ENCODE results near the gene AGL. TPM values are rescaled to one million over a fixed set of nuclear protein-coding genes. Genes with fewer than 3 reads are reported as not detected.

AGL gene
- total and polyA plus RNA-seq, 2 of the 4 experiments (the other 2 are of a cell fraction) = 2.4 to 7.0 TPM

DNA sequence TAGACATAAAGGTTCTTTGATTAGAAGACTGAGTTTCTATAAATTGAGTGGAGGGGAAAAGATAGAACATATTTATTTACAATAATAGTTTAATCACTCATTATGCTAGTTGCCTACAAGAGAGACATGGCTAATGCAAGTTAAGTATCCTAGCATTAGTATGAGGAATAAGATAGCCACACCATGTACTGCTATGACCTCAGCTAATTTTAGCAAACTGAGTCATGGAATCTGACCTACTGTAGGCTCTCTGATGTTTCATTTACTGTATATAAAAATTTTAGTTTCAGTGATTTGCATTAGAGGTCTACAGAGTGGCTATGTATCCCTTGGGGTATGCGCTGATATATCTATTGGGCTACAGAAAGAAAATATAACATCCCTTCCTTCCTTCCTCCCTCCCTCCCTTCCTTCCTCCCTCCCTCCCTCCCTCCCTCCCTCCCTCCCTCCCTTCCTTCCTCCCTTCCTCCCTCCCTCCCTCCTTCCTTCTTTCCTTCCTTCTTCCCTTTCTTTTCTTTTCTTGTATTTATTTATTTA, 5.8 kb downstream of the AGL start:
- peaks cover 0 to 5% of the 10 kb centered on the region in 2 experiments; a peak in 1 of 4 replicates for H3K79me1 ChIP-seq (ENCODE audit: low read depth in 1 of 2, low read length in 2 of 2)
- H3K9ac ChIP-seq (ENCODE audit: low read depth, low read length) = no peak overlapping the region
- ChIA-PET POLR2A (ENCODE audit: unreplicated experiment) (no interaction called here), CTCF (no interaction called here)
- in situ Hi-C loops (cut with MboI; ENCODE audit: low sequenced_read_pairs) (no loop called here), intact Hi-C loops (cut with micrococcal nuclease) (no loop called here), dilution Hi-C loops (cut with HindIII; ENCODE audit: low sequenced_read_pairs, unreplicated experiment) (no loop called here)
- peaks cover 5% of the 10 kb centered on the region for H3K4me1 ChIP-seq (ENCODE audit: control insufficient read depth, insufficient read depth, low read length)
- DNase-seq (peak; percentile 57), ATAC-seq (ENCODE audit: low read depth) (peak; percentile 51; the same call in 1 of the 2 replicates)
- no peak overlapping the region for H2BK5ac ChIP-seq (ENCODE audit: low read depth, low read length, poor library complexity, severe bottlenecking)
- H2AK9ac ChIP-seq (replicated peaks; ENCODE audit: low read depth, low read length, poor library complexity) = no peak overlapping the region
- H4K5ac ChIP-seq (ENCODE audit: low read depth, low read length) = no peak overlapping the region
- H3K23ac ChIP-seq (ENCODE audit: low read depth, low read length) = no peak overlapping the region
- no peak overlapping the region for H3K4me2 ChIP-seq (ENCODE audit: low read depth, low read length)
- no peaks in the 10 kb centered on the region for H3K9me3 ChIP-seq (ENCODE audit: control insufficient read depth, insufficient read depth, low read length)
- H3K18ac ChIP-seq (ENCODE audit: low read depth, low read length) = no peak overlapping the region
- H2AFZ ChIP-seq (replicated peaks; ENCODE audit: low read length, poor library complexity) = no peak overlapping the region
- no peak overlapping the region for H2BK20ac ChIP-seq (ENCODE audit: low read depth, low read length)
- peaks cover 1% of the 10 kb centered on the region for H3K36me3 ChIP-seq (ENCODE audit: control insufficient read depth, insufficient read depth, low read length)
- no peak overlapping the region for H3K14ac ChIP-seq (replicated peaks; ENCODE audit: low read depth, low read length)
- no peak overlapping the region for H3K27ac ChIP-seq (ENCODE audit: insufficient read depth, low read length)
- H3K9me1 ChIP-seq (ENCODE audit: insufficient read depth, low read length) = 0 out of 2 replicates have a peak, but pooled peaks cover 2% of the 10 kb centered on the region
- no TSS peak for BruUV-seq (replicated peaks)
- no CpG with 5 or more reads among the region's 1 CpG for WGBS, 2 experiments (ENCODE audit: extremely low coverage in 2 of 2, insufficient read length in 1 of 2)
- H2BK15ac ChIP-seq (ENCODE audit: low read depth, low read length) = no peak overlapping the region
- no peak overlapping the region for H3K4me3 ChIP-seq (ENCODE audit: insufficient read depth, low read depth, low read length)
- H4K8ac ChIP-seq (ENCODE audit: low read depth in 2 of 2, low read length in 2 of 2) = no peak overlapping the region
- no peak overlapping the region for H4K91ac ChIP-seq (ENCODE audit: insufficient read depth, low read depth, low read length)
- H3K56ac ChIP-seq (ENCODE audit: extremely low read depth, insufficient read depth, low read length) = no peak overlapping the region
- H3K4ac ChIP-seq (ENCODE audit: low read depth, low read length) = no peak overlapping the region
- no peaks in the 10 kb centered on the region for H3K27me3 ChIP-seq (ENCODE audit: control insufficient read depth, insufficient read depth, low read length)
- TF ChIP-seq CTCF (conservative IDR thresholded peaks at IDR 0.05; ENCODE audit: low read depth, low read length) (no peak), NFE2L2 (IDR thresholded peaks at IDR 0.05; ENCODE audit: low read depth, low read length) (no peak), SMC3 (IDR thresholded peaks at IDR 0.05; ENCODE audit: low read depth, low read length) (no peak), RFX5 (IDR thresholded peaks at IDR 0.05; ENCODE audit: low read depth, low read length) (no peak), MAZ (IDR thresholded peaks at IDR 0.05; ENCODE audit: borderline replicate concordance, low read depth, low read length) (no peak), BHLHE40 (IDR thresholded peaks at IDR 0.05; ENCODE audit: low read depth, low read length) (no peak), RCOR1 (IDR thresholded peaks at IDR 0.05; ENCODE audit: insufficient replicate concordance, low read length) (no peak), CHD1 (IDR thresholded peaks at IDR 0.05; ENCODE audit: low read depth, low read length) (no peak), CEBPB (IDR thresholded peaks at IDR 0.05; ENCODE audit: low read depth, low read length) (no peak), MAFK (IDR thresholded peaks at IDR 0.05; ENCODE audit: low read depth, low read length) (no peak), RAD21 (IDR thresholded peaks at IDR 0.05; ENCODE audit: low read length) (no peak), MXI1 (IDR thresholded peaks at IDR 0.05; ENCODE audit: borderline replicate concordance, low read depth, low read length) (no peak), ELK1 (IDR thresholded peaks at IDR 0.05; ENCODE audit: borderline replicate concordance, low read depth, low read length) (no peak)
- TF ChIP-seq, protein P1, sequence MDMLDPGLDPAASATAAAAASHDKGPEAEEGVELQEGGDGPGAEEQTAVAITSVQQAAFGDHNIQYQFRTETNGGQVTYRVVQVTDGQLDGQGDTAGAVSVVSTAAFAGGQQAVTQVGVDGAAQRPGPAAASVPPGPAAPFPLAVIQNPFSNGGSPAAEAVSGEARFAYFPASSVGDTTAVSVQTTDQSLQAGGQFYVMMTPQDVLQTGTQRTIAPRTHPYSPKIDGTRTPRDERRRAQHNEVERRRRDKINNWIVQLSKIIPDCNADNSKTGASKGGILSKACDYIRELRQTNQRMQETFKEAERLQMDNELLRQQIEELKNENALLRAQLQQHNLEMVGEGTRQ (IDR thresholded peaks at IDR 0.05; ENCODE audit: low read depth, low read length) = no peak
- no peaks in the 10 kb centered on the region for H4K20me1 ChIP-seq (ENCODE audit: insufficient read depth, low read length)
- H2BK120ac ChIP-seq (ENCODE audit: low read depth, low read length) = no peak overlapping the region
- no peak overlapping the region for H2AK5ac ChIP-seq (ENCODE audit: low read depth, low read length)

Measured in IMR-90 (cell line).